Suprapubic skin (tissue), 4 donors: ENCODE data around the gene SPOCD1.

Source experiments
- CTCF ChIP-seq, 2 donors: fragments of 200-600 bp in 1 of 2; fragments of 450-650 bp in 1 of 2; sonication (generic) in 1 of 2; IDR thresholded peaks; one replicate each; pipeline ENCODE4 v1.5.1; 2016 to 2019; ENCODE audit warnings: antibody characterized with exemption in 2 of 2, mild to moderate bottlenecking in 1 of 2, moderate library complexity in 1 of 2
- EP300 ChIP-seq: sonication (generic); formaldehyde crosslinking; IDR thresholded peaks from one replicate; pipeline ENCODE4 v1.6.1; 2017; ENCODE audit warnings: antibody characterized with exemption
- POLR2A ChIP-seq, 2 donors: fragments of 450-650 bp; IDR thresholded peaks; one replicate each; pipeline ENCODE4 v1.6.1; 2017; ENCODE audit warnings: antibody characterized with exemption in 2 of 2, mild to moderate bottlenecking in 2 of 2, moderate library complexity in 2 of 2
- POLR2AphosphoS5 ChIP-seq, 3 donors: sonication (generic); formaldehyde crosslinking; IDR thresholded peaks; one replicate each; pipeline ENCODE4 v1.6.1; 2017; ENCODE audit warnings: antibody characterized with exemption in 3 of 3

GRCh38 chr1:31747304-31747703 lies 68.5 kb downstream of the SPOCD1 start:
- TF ChIP-seq POLR2A (IDR thresholded peaks at IDR 0.05) (no peak), EP300 (no peak), CTCF (IDR thresholded peaks at IDR 0.05) (no peak), POLR2AphosphoS5 (IDR thresholded peaks at IDR 0.05) (no peak)
